Measurements from ENCODE around the gene RASGRF1. TPM values are rescaled to one million over a fixed set of nuclear protein-coding genes. Genes with fewer than 3 reads are reported as not detected.

The RASGRF1 gene
- polyA plus RNA-seq, 3 donors: 0.11 TPM; not detected in 2

GRCh38 chr15:79066391-79067071, 24.0 kb downstream of the RASGRF1 start:
- H3K4me2 ChIP-seq (replicated peaks; ENCODE audit: extremely low read depth, low read length, poor library complexity, severe bottlenecking): no peak overlapping the region
- Mint-ChIP-seq H3K4me1 (no peaks in the 10 kb centered on the region), H3K36me3 (no peaks in the 10 kb centered on the region), H3K27me3 (ENCODE audit: low read depth in 3 of 3) (peaks cover 5 to 20% (median 11%) of the 10 kb centered on the region in 3 donors), H3K4me3 (no peak overlapping the region), H3K9me3 (peaks cover 0 to 1% (median 0%) of the 10 kb centered on the region in 7 donors), H3K27ac (no peak overlapping the region)
- no peaks in the 10 kb centered on the region for H4K20me1 ChIP-seq (ENCODE audit: insufficient read depth, low read length)
- no peak overlapping the region for H3K4me3 ChIP-seq (replicated peaks in 1 of 3; ENCODE audit: low read depth in 2 of 3, low read length in 3 of 3)
- no peaks in the 10 kb centered on the region for H3K27me3 ChIP-seq (ENCODE audit: control insufficient read depth in 2 of 2, insufficient read depth in 2 of 2, low read length in 2 of 2)
- H3K79me2 ChIP-seq (ENCODE audit: insufficient read depth, low read length): no peaks in the 10 kb centered on the region
- H3K27ac ChIP-seq (ENCODE audit: low read depth in 1 of 2, low read length in 2 of 2): no peak overlapping the region
- no peaks in the 10 kb centered on the region for H3K4me1 ChIP-seq (ENCODE audit: control insufficient read depth in 1 of 2, insufficient read depth in 2 of 2, low read length in 2 of 2)
- no peak overlapping the region for H2AFZ ChIP-seq (ENCODE audit: insufficient read depth, low read depth, low read length, poor library complexity, severe bottlenecking)
- H3K9ac ChIP-seq (ENCODE audit: insufficient read depth, low read length, poor library complexity, severe bottlenecking): no peak overlapping the region
- no peaks in the 10 kb centered on the region for H3K36me3 ChIP-seq (replicated peaks in 1 of 2; ENCODE audit: control insufficient read depth in 1 of 2, insufficient read depth in 2 of 2, low read length in 2 of 2)
- intact Hi-C loops (cut with micrococcal nuclease): no loop called here
- no peak for DNase-seq
- TF ChIP-seq CTCF (IDR thresholded peaks at IDR 0.05): no peak
- WGBS (ENCODE audit: insufficient coverage): 94% methylated on average over 6 of the region's 6 CpGs
- H3K9me3 ChIP-seq (replicated peaks in 1 of 2; ENCODE audit: control insufficient read depth in 1 of 2, insufficient read depth in 1 of 2, low read length in 2 of 2): no peaks in the 10 kb centered on the region

GRCh38 chr15:79065706-79066376, 24.7 kb downstream of the RASGRF1 start:
- no peak for TF ChIP-seq CTCF (IDR thresholded peaks at IDR 0.05)
- Histone ChIP-seq H4K20me1 (ENCODE audit: insufficient read depth, low read length) (no peaks in the 10 kb centered on the region), H3K36me3 (replicated peaks in 1 of 2; ENCODE audit: control insufficient read depth in 1 of 2, insufficient read depth in 2 of 2, low read length in 2 of 2) (no peaks in the 10 kb centered on the region), H3K79me2 (ENCODE audit: insufficient read depth, low read length) (no peaks in the 10 kb centered on the region), H3K27me3 (ENCODE audit: control insufficient read depth in 2 of 2, insufficient read depth in 2 of 2, low read length in 2 of 2) (no peaks in the 10 kb centered on the region), H3K9me3 (replicated peaks in 1 of 2; ENCODE audit: control insufficient read depth in 1 of 2, insufficient read depth in 1 of 2, low read length in 2 of 2) (no peaks in the 10 kb centered on the region), H3K4me2 (replicated peaks; ENCODE audit: extremely low read depth, low read length, poor library complexity, severe bottlenecking) (no peak overlapping the region), H3K9ac (ENCODE audit: insufficient read depth, low read length, poor library complexity, severe bottlenecking) (no peak overlapping the region), H3K4me1 (ENCODE audit: control insufficient read depth in 1 of 2, insufficient read depth in 2 of 2, low read length in 2 of 2) (no peaks in the 10 kb centered on the region), H2AFZ (ENCODE audit: insufficient read depth, low read depth, low read length, poor library complexity, severe bottlenecking) (no peak overlapping the region), H3K4me3 (replicated peaks in 1 of 3; ENCODE audit: low read depth in 2 of 3, low read length in 3 of 3) (no peak overlapping the region), H3K27ac (ENCODE audit: low read depth in 1 of 2, low read length in 2 of 2) (no peak overlapping the region)
- Mint-ChIP-seq H3K9me3 (peaks cover 0 to 1% (median 0%) of the 10 kb centered on the region in 7 donors), H3K36me3 (no peaks in the 10 kb centered on the region), H3K27me3 (ENCODE audit: low read depth in 3 of 3) (peaks cover 5 to 18% (median 14%) of the 10 kb centered on the region in 3 donors), H3K27ac (no peak overlapping the region), H3K4me1 (no peaks in the 10 kb centered on the region), H3K4me3 (no peak overlapping the region)
- intact Hi-C loops (cut with micrococcal nuclease): no loop called here
- DNase-seq: no peak
- WGBS (ENCODE audit: insufficient coverage): 97% methylated on average over 8 of the region's 8 CpGs
